HG03108 (cell line): Measurements from ENCODE around the gene TGFBR3.
"Not testable (repeated sequence)": the region's sequence is repeated elsewhere in the genome, so short reads cannot be mapped to it uniquely, and the experiment has no call there.

ENCODE experiments used
- ATAC-seq: cut with Tn5 transposase; IDR thresholded peaks from one replicate; pipeline ENCODE4 v1.9.1; 2021; ENCODE audit warnings: moderate library complexity; ENCODE audit not compliant: unreplicated experiment

The TGFBR3 gene

GRCh38 chr1:91884459-91885212 is 1.3 kb downstream of the TGFBR3 start:
- no peak for ATAC-seq

- no peak for ATAC-seq
Measured at GRCh38 chr1:91883470-91883869, 2.5 kb downstream of the TGFBR3 start.

- ATAC-seq: no peak
Measured at GRCh38 chr1:91881280-91881679, 4.7 kb downstream of the TGFBR3 start.

- no peak for ATAC-seq
Measured at GRCh38 chr1:91879733-91880132, 6.2 kb downstream of the TGFBR3 start.

GRCh38 chr1:91877574-91878208 is 8.3 kb downstream of the TGFBR3 start:
- ATAC-seq: no peak

- ATAC-seq: no peak
Measured at GRCh38 chr1:91876781-91877573, 9.0 kb downstream of the TGFBR3 start.

GRCh38 chr1:91876040-91876470 is 9.9 kb downstream of the TGFBR3 start:
- ATAC-seq: peak; percentile 77

- no peak for ATAC-seq
Measured at GRCh38 chr1:91874167-91874566, 11.8 kb downstream of the TGFBR3 start.

- no peak for ATAC-seq
Measured at GRCh38 chr1:91872559-91873081, 13.3 kb downstream of the TGFBR3 start.

- no peak for ATAC-seq
Measured at GRCh38 chr1:91872000-91872399, 14.0 kb downstream of the TGFBR3 start.

- ATAC-seq: no peak
Measured at GRCh38 chr1:91870322-91870721, 15.6 kb downstream of the TGFBR3 start.

GRCh38 chr1:91866425-91866824 is 19.5 kb downstream of the TGFBR3 start:
- ATAC-seq: no peak

- ATAC-seq: no peak
Measured at GRCh38 chr1:91864017-91864700, 21.8 kb downstream of the TGFBR3 start.

- no peak for ATAC-seq
Measured at GRCh38 chr1:91863498-91863897, 22.5 kb downstream of the TGFBR3 start.

- no peak for ATAC-seq
Measured at GRCh38 chr1:91862120-91862519, 23.8 kb downstream of the TGFBR3 start.

- no peak for ATAC-seq
Measured at GRCh38 chr1:91857557-91858239, 28.3 kb downstream of the TGFBR3 start.

- no peak for ATAC-seq
Measured at GRCh38 chr1:91856996-91857395, 29.0 kb downstream of the TGFBR3 start.

- no peak for ATAC-seq
Measured at GRCh38 chr1:91854852-91855534, 31.0 kb downstream of the TGFBR3 start.

- ATAC-seq: no peak
Measured at GRCh38 chr1:91853397-91853796, 32.6 kb downstream of the TGFBR3 start.

- not testable (repeated sequence) for ATAC-seq
Measured at GRCh38 chr1:91852011-91852410, 33.9 kb downstream of the TGFBR3 start.
